Nephron progenitor cell (in vitro differentiated cells): Measurements from ENCODE around the gene KLRF1.

Source experiments
- DNase-seq: peaks from one replicate; pipeline ENCODE4 v3.0.0; 2021
- H3K27ac Mint-ChIP-seq: 2 replicates; pipeline ENCODE4 v1.8.0; 2021; ENCODE audit warnings: mild to moderate bottlenecking, moderate library complexity, mixed read lengths
- H3K27me3 Mint-ChIP-seq: 2 replicates; pipeline ENCODE4 v1.8.0; 2021; ENCODE audit warnings: mild to moderate bottlenecking, low read depth, mixed read lengths; ENCODE audit not compliant: poor library complexity
- H3K36me3 Mint-ChIP-seq: 2 replicates; pipeline ENCODE4 v1.8.0; 2021; ENCODE audit warnings: low read depth, mixed read lengths
- H3K4me1 Mint-ChIP-seq: 2 replicates; pipeline ENCODE4 v1.8.0; 2021; ENCODE audit warnings: mixed read lengths
- H3K4me3 Mint-ChIP-seq: 2 replicates; pipeline ENCODE4 v1.8.0; 2021; ENCODE audit warnings: mild to moderate bottlenecking, moderate library complexity, mixed read lengths
- H3K9me3 Mint-ChIP-seq: 2 replicates; pipeline ENCODE4 v1.8.0; 2021; ENCODE audit warnings: mild to moderate bottlenecking, moderate library complexity, mixed read lengths
- CTCF ChIP-seq: fragments of 200-600 bp; sonication (generic); IDR thresholded peaks from 2 replicates; pipeline ENCODE4 v1.5.0; 2021; ENCODE audit warnings: antibody characterized with exemption

Gene KLRF1

GRCh38 chr12:9827209-9827888 is at the start of gene KLRF1:
KLRF1 (plus strand) TSS chr12:9827481; CDS start chr12:9827545, 64 bp downstream.
- TF ChIP-seq CTCF, result no peak
- Mint-ChIP-seq H3K9me3 (no peaks in the 10 kb centered on the region), H3K4me3 (no peak within 1 kb of the TSS), H3K27ac (no peak within 1 kb of the TSS), H3K27me3 (peaks cover 4% of the 10 kb centered on the region), H3K4me1 (peaks cover 11% of the 10 kb centered on the region), H3K36me3 (no peaks in the 10 kb centered on the region)
- DNase-seq, result no peak

- TF ChIP-seq CTCF, result no peak
- Mint-ChIP-seq H3K27ac (no peak overlapping the region), H3K27me3 (no peaks in the 10 kb centered on the region), H3K4me1 (no peaks in the 10 kb centered on the region), H3K4me3 (no peak overlapping the region), H3K9me3 (peaks cover 5% of the 10 kb centered on the region), H3K36me3 (no peaks in the 10 kb centered on the region)
- DNase-seq, result no peak
Observed at GRCh38 chr12:9779209-9779608, 48.1 kb upstream of the KLRF1 start.

GRCh38 chr12:9781360-9781759 is 45.9 kb upstream of the KLRF1 start:
- H3K9me3 Mint-ChIP-seq, result peaks cover 5% of the 10 kb centered on the region
- H3K36me3 Mint-ChIP-seq, result no peaks in the 10 kb centered on the region
- H3K4me3 Mint-ChIP-seq, result no peak overlapping the region
- no peak for DNase-seq
- no peak overlapping the region for H3K27ac Mint-ChIP-seq
- no peak for TF ChIP-seq CTCF
- no peaks in the 10 kb centered on the region for H3K27me3 Mint-ChIP-seq
- H3K4me1 Mint-ChIP-seq, result no peaks in the 10 kb centered on the region

GRCh38 chr12:9782547-9783382 is 44.5 kb upstream of the KLRF1 start:
- Mint-ChIP-seq H3K9me3 (peaks cover 5% of the 10 kb centered on the region), H3K36me3 (no peaks in the 10 kb centered on the region), H3K4me3 (no peak overlapping the region), H3K27me3 (no peaks in the 10 kb centered on the region), H3K27ac (no peak overlapping the region), H3K4me1 (no peaks in the 10 kb centered on the region)
- no peak for DNase-seq
- no peak for TF ChIP-seq CTCF

GRCh38 chr12:9784326-9784725 is 43.0 kb upstream of the KLRF1 start:
- Mint-ChIP-seq H3K27me3 (peaks cover 2% of the 10 kb centered on the region), H3K4me3 (no peak overlapping the region), H3K9me3 (peaks cover 9% of the 10 kb centered on the region), H3K36me3 (no peaks in the 10 kb centered on the region), H3K27ac (no peak overlapping the region), H3K4me1 (no peaks in the 10 kb centered on the region)
- no peak for DNase-seq
- TF ChIP-seq CTCF, result no peak
